GM12891 (cell line): ENCODE data around the gene NTRK3. TPM values are rescaled to one million over a fixed set of nuclear protein-coding genes. Genes with fewer than 3 reads are reported as not detected.

ENCODE experiments used
- DNase-seq: peaks from one replicate; pipeline ENCODE4 v3.0.0; 2011; ENCODE audit warnings: low spot score; ENCODE audit not compliant: insufficient read length
- FAIRE-seq: peaks from 2 replicates; lab custom pipeline; 2011; peaks lifted over from hg19 to GRCh38; lab: Jason Lieb, UNC
- PAX5 ChIP-seq: IDR thresholded peaks from 2 replicates; pipeline ENCODE4 v1.6.1; 2011; ENCODE audit warnings: low read length, moderate library complexity, mild to moderate bottlenecking; ENCODE audit not compliant: insufficient read depth, severe bottlenecking
- POLR2A ChIP-seq: IDR thresholded peaks from 2 replicates; pipeline ENCODE4 v1.6.1; 2011; ENCODE audit warnings: low read depth, low read length, control low read depth
- POLR2AphosphoS5 ChIP-seq: IDR thresholded peaks from 2 replicates; pipeline ENCODE4 v1.6.1; 2011; ENCODE audit warnings: low read depth, low read length, control low read depth
- POU2F2 ChIP-seq: IDR thresholded peaks from 2 replicates; pipeline ENCODE4 v1.6.1; 2011; ENCODE audit warnings: low read depth, mild to moderate bottlenecking, control low read depth, low read length, moderate library complexity
- SPI1 ChIP-seq: IDR thresholded peaks from 2 replicates; pipeline ENCODE4 v1.6.1; 2011; ENCODE audit warnings: low read depth, low read length, control low read depth
- TAF1 ChIP-seq: IDR thresholded peaks from 2 replicates; pipeline ENCODE4 v1.6.1; 2011; ENCODE audit warnings: low read depth, low read length, control low read depth
- polyA plus RNA-seq: library from polyadenylated mRNA; unstranded; fragments of >200 nt; gene quantifications from one replicate; pipeline ENCODE4 v1.2.1, GENCODE V29; 2012; ENCODE audit warnings: low read depth, missing spikeins, inconsistent platforms; ENCODE audit not compliant: missing spikeins

NTRK3 gene
- polyA plus RNA-seq = not detected

GRCh38 chr15:88256279-88257230, at the start of gene NTRK3:
Gene NTRK3 (minus strand): TSS chr15:88256739. CDS start chr15:88256153, 586 bp downstream.
- DNase-seq = no peak
- FAIRE-seq = no peak
- TF ChIP-seq SPI1 (no peak), POLR2A (no peak), PAX5 (no peak), POLR2AphosphoS5 (no peak), POU2F2 (no peak), TAF1 (no peak)

- TF ChIP-seq TAF1 (no peak), SPI1 (no peak), POU2F2 (no peak), PAX5 (no peak), POLR2A (no peak), POLR2AphosphoS5 (no peak)
- DNase-seq (no peak), FAIRE-seq (no peak)
Measured at GRCh38 chr15:88303395-88303794, 46.9 kb upstream of the NTRK3 start.

- FAIRE-seq (no peak), DNase-seq (no peak)
- no peak for TF ChIP-seq TAF1
- TF ChIP-seq POLR2AphosphoS5 = no peak
- no peak for TF ChIP-seq SPI1
Measured at GRCh38 chr15:88302373-88302772, 45.8 kb upstream of the NTRK3 start.

GRCh38 chr15:88301311-88301710, 44.8 kb upstream of the NTRK3 start:
- TF ChIP-seq TAF1 (no peak), POLR2AphosphoS5 (no peak), POLR2A (no peak), POU2F2 (no peak), PAX5 (no peak), SPI1 (no peak)
- no peak for DNase-seq
- no peak for FAIRE-seq

GRCh38 chr15:88300861-88301260, 44.3 kb upstream of the NTRK3 start:
- TF ChIP-seq TAF1 = no peak
- no peak for TF ChIP-seq POLR2AphosphoS5
- no peak for TF ChIP-seq SPI1
- TF ChIP-seq PAX5 = no peak
- TF ChIP-seq POU2F2 = no peak
- TF ChIP-seq POLR2A = no peak
- DNase-seq = no peak
- FAIRE-seq = no peak

GRCh38 chr15:88300089-88300488, 43.5 kb upstream of the NTRK3 start:
- FAIRE-seq = no peak
- TF ChIP-seq POLR2AphosphoS5 = no peak
- TF ChIP-seq POU2F2 = no peak
- TF ChIP-seq POLR2A = no peak
- TF ChIP-seq PAX5 = no peak
- TF ChIP-seq SPI1 = no peak
- no peak for TF ChIP-seq TAF1

GRCh38 chr15:88299497-88299896, 43.0 kb upstream of the NTRK3 start:
- no peak for TF ChIP-seq POLR2A
- TF ChIP-seq PAX5 = no peak
- no peak for TF ChIP-seq SPI1
- no peak for TF ChIP-seq POU2F2
- TF ChIP-seq TAF1 = no peak
- TF ChIP-seq POLR2AphosphoS5 = no peak
- FAIRE-seq (no peak), DNase-seq (no peak)

More at GRCh38 chr15:88300089-88300488, 43.5 kb upstream of the NTRK3 start:
- no peak for DNase-seq

GRCh38 chr15:88288661-88289060, 32.1 kb upstream of the NTRK3 start:
- TF ChIP-seq POLR2A (no peak), SPI1 (no peak), POU2F2 (no peak), TAF1 (no peak), POLR2AphosphoS5 (no peak), PAX5 (no peak)
- no peak for DNase-seq
- FAIRE-seq = no peak

- no peak for FAIRE-seq
- TF ChIP-seq POLR2A = no peak
- no peak for TF ChIP-seq POU2F2
- no peak for TF ChIP-seq POLR2AphosphoS5
- no peak for TF ChIP-seq SPI1
- no peak for TF ChIP-seq PAX5
- TF ChIP-seq TAF1 = no peak
- no peak for DNase-seq
Measured at GRCh38 chr15:88288206-88288605, 31.7 kb upstream of the NTRK3 start.
